ENCODE data around the gene MYPOP. TPM values are rescaled to one million over a fixed set of nuclear protein-coding genes. Genes with fewer than 3 reads are reported as not detected.

The MYPOP gene
- polyA plus RNA-seq, 3 donors = 0.08 to 5.9 (median 0.39) TPM

GRCh38 chr19:45905011-45905410, 2.6 kb upstream of the MYPOP start:
- peaks cover 0 to 3% (median 0%) of the 10 kb centered on the region in 7 donors for H3K9me3 Mint-ChIP-seq
- Histone ChIP-seq H3K9me3 (replicated peaks in 1 of 2; ENCODE audit: control insufficient read depth in 1 of 2, insufficient read depth in 1 of 2, low read length in 2 of 2) (no peaks in the 10 kb centered on the region), H3K9ac (ENCODE audit: insufficient read depth, low read length, poor library complexity, severe bottlenecking) (no peak overlapping the region), H3K4me3 (replicated peaks in 1 of 3; ENCODE audit: low read depth in 2 of 3, low read length in 3 of 3) (no peak overlapping the region), H3K4me2 (replicated peaks; ENCODE audit: extremely low read depth, low read length, poor library complexity, severe bottlenecking) (no peak overlapping the region), H3K79me2 (ENCODE audit: insufficient read depth, low read length) (peaks cover 18% of the 10 kb centered on the region), H3K27ac (ENCODE audit: low read depth in 1 of 2, low read length in 2 of 2) (no peak overlapping the region), H4K20me1 (ENCODE audit: insufficient read depth, low read length) (peaks cover 14% of the 10 kb centered on the region), H3K4me1 (ENCODE audit: control insufficient read depth in 1 of 2, insufficient read depth in 2 of 2, low read length in 2 of 2) (peaks cover 19 to 31% of the 10 kb centered on the region in 2 donors), H2AFZ (ENCODE audit: insufficient read depth, low read depth, low read length, poor library complexity, severe bottlenecking) (no peak overlapping the region), H3K27me3 (ENCODE audit: control insufficient read depth in 2 of 2, insufficient read depth in 2 of 2, low read length in 2 of 2) (peaks cover 0 to under 1% of the 10 kb centered on the region in 2 donors), H3K36me3 (replicated peaks in 1 of 2; ENCODE audit: control insufficient read depth in 1 of 2, insufficient read depth in 2 of 2, low read length in 2 of 2) (peaks cover 2 to 8% of the 10 kb centered on the region in 2 donors)
- H3K36me3 Mint-ChIP-seq = peaks cover 8 to 11% of the 10 kb centered on the region in 2 donors
- no peak overlapping the region for H3K4me3 Mint-ChIP-seq
- intact Hi-C loops (cut with micrococcal nuclease) = no loop called here
- H3K4me1 Mint-ChIP-seq = peaks cover 18% of the 10 kb centered on the region
- 94% methylated on average over 9 of the region's 10 CpGs for WGBS (ENCODE audit: insufficient coverage)
- no peak for DNase-seq
- H3K27ac Mint-ChIP-seq = no peak overlapping the region
- no peak for TF ChIP-seq CTCF (IDR thresholded peaks at IDR 0.05)
- H3K27me3 Mint-ChIP-seq (ENCODE audit: low read depth in 3 of 3) = peaks cover 14 to 31% (median 30%) of the 10 kb centered on the region in 3 donors

- H3K4me3 ChIP-seq (replicated peaks in 1 of 3; ENCODE audit: low read depth in 2 of 3, low read length in 3 of 3) = peak overlapping the region; percentile 67 to 94 (median 93)
- H3K4me1 ChIP-seq (ENCODE audit: control insufficient read depth in 1 of 2, insufficient read depth in 2 of 2, low read length in 2 of 2) = peaks cover 19 to 31% of the 10 kb centered on the region in 2 donors
- no peaks in the 10 kb centered on the region for H3K27me3 ChIP-seq (ENCODE audit: control insufficient read depth in 2 of 2, insufficient read depth in 2 of 2, low read length in 2 of 2)
- Mint-ChIP-seq H3K4me1 (peaks cover 21% of the 10 kb centered on the region), H3K9me3 (peaks cover 0 to 3% (median 0%) of the 10 kb centered on the region in 7 donors), H3K27me3 (ENCODE audit: low read depth in 3 of 3) (peaks cover 7 to 23% (median 23%) of the 10 kb centered on the region in 3 donors), H3K36me3 (peaks cover 23 to 31% of the 10 kb centered on the region in 2 donors), H3K27ac (peak overlapping the region; percentile 37 to 92 (median 83)), H3K4me3 (peak overlapping the region; percentile 80 to 95)
- peak overlapping the region; percentile 72 for H3K9ac ChIP-seq (ENCODE audit: insufficient read depth, low read length, poor library complexity, severe bottlenecking)
- H2AFZ ChIP-seq (ENCODE audit: insufficient read depth, low read depth, low read length, poor library complexity, severe bottlenecking) = peak overlapping the region; percentile 98
- peak overlapping the region; percentile 75 to 79 for H3K27ac ChIP-seq (ENCODE audit: low read depth in 1 of 2, low read length in 2 of 2)
- peaks cover 18% of the 10 kb centered on the region for H3K79me2 ChIP-seq (ENCODE audit: insufficient read depth, low read length)
- peak; percentile 97 to 98 (median 98) for DNase-seq
- H3K9me3 ChIP-seq (replicated peaks in 1 of 2; ENCODE audit: control insufficient read depth in 1 of 2, insufficient read depth in 1 of 2, low read length in 2 of 2) = no peaks in the 10 kb centered on the region
- no peak for TF ChIP-seq CTCF (IDR thresholded peaks at IDR 0.05)
- peak overlapping the region; percentile 97 for H3K4me2 ChIP-seq (replicated peaks; ENCODE audit: extremely low read depth, low read length, poor library complexity, severe bottlenecking)
- peaks cover 14% of the 10 kb centered on the region for H4K20me1 ChIP-seq (ENCODE audit: insufficient read depth, low read length)
- WGBS (ENCODE audit: insufficient coverage) = 4% methylated on average over 54 of the region's 73 CpGs
- intact Hi-C loops (cut with micrococcal nuclease) = loop anchor here (2.0 to 5.0 kb wide), 3 partner anchors 16 to 41 kb away; partner anchors contain the start of genes FOXA3 (in 1 of the 2), IRF2BP1 (in 1 of the 2) and SYMPK (in 1 of the 2)
- H3K36me3 ChIP-seq (replicated peaks in 1 of 2; ENCODE audit: control insufficient read depth in 1 of 2, insufficient read depth in 2 of 2, low read length in 2 of 2) = peaks cover 14 to 29% of the 10 kb centered on the region in 2 donors
Measured at GRCh38 chr19:45902651-45903625, 525 bp upstream of the MYPOP start.

Measured in CD14-positive monocyte (primary cell).